BJ (cell line): ENCODE results near the gene ROR1. TPM values are rescaled to one million over a fixed set of nuclear protein-coding genes. Genes with fewer than 3 reads are reported as not detected.

ENCODE experiments used
- CTCF ChIA-PET: fragments of 350-600 bp; formaldehyde crosslinking; extraction: SDS; loops from one replicate; lab custom pipeline; 2021; ENCODE audit warnings: antibody characterized with exemption, inconsistent platforms; lab: Yijun Ruan, JAX
- POLR2A ChIA-PET: fragments of 300-600 bp; sonication (Branson Sonifier 250); formaldehyde crosslinking; extraction: SDS; loops from one replicate; lab custom pipeline; 2021; ENCODE audit warnings: antibody characterized with exemption; lab: Charles Lee
- DNase-seq: peaks from one replicate; pipeline ENCODE4 v3.0.0-alpha.2; 2011; ENCODE audit warnings: low read depth
- H3K27me3 ChIP-seq: 2 replicates; pipeline ENCODE4 v1.6.0; 2011; ENCODE audit warnings: low read length; ENCODE audit not compliant: control insufficient read depth, insufficient read depth
- H3K36me3 ChIP-seq: 2 replicates; pipeline ENCODE4 v1.5.1; 2011; ENCODE audit warnings: low read length; ENCODE audit not compliant: control insufficient read depth, insufficient read depth
- H3K4me3 ChIP-seq: 2 replicates; pipeline ENCODE4 v1.5.1; 2011; ENCODE audit warnings: low read depth, mild to moderate bottlenecking, control low read depth, low read length
- CTCF ChIP-seq: IDR thresholded peaks from 2 replicates; pipeline ENCODE4 v1.5.1; 2011; ENCODE audit warnings: low read depth, mild to moderate bottlenecking, control low read depth, inconsistent platforms, low read length, moderate library complexity; ENCODE audit not compliant: insufficient read depth
- polyA plus RNA-seq: library from polyadenylated mRNA; depleted of rRNA; stranded (reverse); fragments of >200 nt; gene quantifications from 2 replicates; pipeline ENCODE4 v1.2.3, GENCODE V29; 2011

Gene ROR1
- polyA plus RNA-seq, 1 experiment: 4.6 TPM

GRCh38 chr1:63877816-63878215 lies 104.0 kb downstream of the ROR1 start:
- no peak for TF ChIP-seq CTCF
- POLR2A ChIA-PET: no interaction called here
- CTCF ChIA-PET: interaction anchor here (1.2 to 2.1 kb wide), 2 partner anchors 260 kb away, joined by 4 to 6 read pairs; no protein-coding TSS in a partner anchor
- no peak overlapping the region for H3K4me3 ChIP-seq
- H3K27me3 ChIP-seq: no peaks in the 10 kb centered on the region
- no peaks in the 10 kb centered on the region for H3K36me3 ChIP-seq
- DNase-seq: no peak

- ChIA-PET POLR2A (no interaction called here), CTCF (interaction anchor here (2.1 kb wide), 1 partner anchor 259 kb away, joined by 6 read pairs; no protein-coding TSS in a partner anchor)
- Histone ChIP-seq H3K27me3 (no peaks in the 10 kb centered on the region), H3K36me3 (no peaks in the 10 kb centered on the region), H3K4me3 (no peak overlapping the region)
- no peak for DNase-seq
- no peak for TF ChIP-seq CTCF
These were observed 105.1 kb downstream of the ROR1 start for GRCh38 chr1:63878932-63879331.

GRCh38 chr1:63880958-63881576 lies 107.2 kb downstream of the ROR1 start:
- H3K27me3 ChIP-seq: no peaks in the 10 kb centered on the region
- H3K4me3 ChIP-seq: no peak overlapping the region
- no peak for TF ChIP-seq CTCF
- POLR2A ChIA-PET: no interaction called here
- CTCF ChIA-PET: interaction anchor here (1.2 kb wide), 2 partner anchors 10 to 257 kb away, joined by 3 read pairs; no protein-coding TSS in a partner anchor
- no peak for DNase-seq
- H3K36me3 ChIP-seq: no peaks in the 10 kb centered on the region

GRCh38 chr1:63882048-63882704 lies 108.4 kb downstream of the ROR1 start:
- Histone ChIP-seq H3K4me3 (no peak overlapping the region), H3K36me3 (no peaks in the 10 kb centered on the region), H3K27me3 (no peaks in the 10 kb centered on the region)
- no peak for TF ChIP-seq CTCF
- ChIA-PET CTCF (interaction anchor here (0.6 to 1.0 kb wide), 4 partner anchors 10 to 162 kb away, joined by 3 read pairs; no protein-coding TSS in a partner anchor), POLR2A (no interaction called here)
- DNase-seq: no peak

- ChIA-PET POLR2A (no interaction called here), CTCF (no interaction called here)
- no peak for TF ChIP-seq CTCF
- H3K36me3 ChIP-seq: no peaks in the 10 kb centered on the region
- H3K4me3 ChIP-seq: no peak overlapping the region
- H3K27me3 ChIP-seq: no peaks in the 10 kb centered on the region
- DNase-seq: no peak
These were observed 109.8 kb downstream of the ROR1 start for GRCh38 chr1:63883494-63884235.
